HEK293 (cell line): Measurements from ENCODE around the gene MRPS27.

Source experiments
- EGR2 ChIP-seq: fragments of 450-650 bp; formaldehyde crosslinking; IDR thresholded peaks from 2 replicates; pipeline ENCODE4 v1.5.1; 2016; ENCODE audit warnings: low read depth, missing biosample characterization, missing genetic modification characterization
- GFI1B ChIP-seq: fragments of 450-650 bp; formaldehyde crosslinking; IDR thresholded peaks from 2 replicates; pipeline ENCODE4 v1.5.1; 2016; ENCODE audit warnings: missing biosample characterization, missing genetic modification characterization
- KLF17 ChIP-seq: fragments of 450-650 bp; formaldehyde crosslinking; IDR thresholded peaks from 2 replicates; pipeline ENCODE4 v1.5.1; 2016; ENCODE audit warnings: missing biosample characterization, missing genetic modification characterization
- KLF7 ChIP-seq: fragments of 450-650 bp; formaldehyde crosslinking; IDR thresholded peaks from 2 replicates; pipeline ENCODE4 v1.5.1; 2016; ENCODE audit warnings: missing biosample characterization, missing genetic modification characterization, borderline replicate concordance
- MYNN ChIP-seq: fragments of 450-650 bp; formaldehyde crosslinking; IDR thresholded peaks from 2 replicates; pipeline ENCODE4 v1.5.1; 2016; ENCODE audit warnings: missing biosample characterization, missing genetic modification characterization, borderline replicate concordance
- OSR2 ChIP-seq: fragments of 450-650 bp; formaldehyde crosslinking; IDR thresholded peaks from 2 replicates; pipeline ENCODE4 v1.5.1; 2016; ENCODE audit warnings: missing biosample characterization, missing genetic modification characterization
- OVOL3 ChIP-seq: fragments of 450-650 bp; formaldehyde crosslinking; IDR thresholded peaks from 2 replicates; pipeline ENCODE4 v1.5.1; 2016; ENCODE audit warnings: missing biosample characterization, missing genetic modification characterization
- WT1 ChIP-seq: fragments of 450-650 bp; formaldehyde crosslinking; IDR thresholded peaks from 2 replicates; pipeline ENCODE4 v1.5.1; 2016; ENCODE audit warnings: missing biosample characterization, missing genetic modification characterization
- ZBTB10 ChIP-seq: fragments of 450-650 bp; formaldehyde crosslinking; IDR thresholded peaks from 2 replicates; pipeline ENCODE4 v1.5.1; 2016; ENCODE audit warnings: missing biosample characterization, missing genetic modification characterization
- ZBTB49 ChIP-seq: fragments of 450-650 bp; formaldehyde crosslinking; IDR thresholded peaks from 2 replicates; pipeline ENCODE4 v1.5.1; 2016; ENCODE audit warnings: missing biosample characterization, missing genetic modification characterization, low read depth
- ZFP3 ChIP-seq: fragments of 450-650 bp; formaldehyde crosslinking; IDR thresholded peaks from 2 replicates; pipeline ENCODE4 v1.5.1; 2016; ENCODE audit warnings: low read depth, missing biosample characterization, missing genetic modification characterization
- ZFP69B ChIP-seq: fragments of 450-650 bp; formaldehyde crosslinking; IDR thresholded peaks from 2 replicates; pipeline ENCODE4 v1.5.1; 2016; ENCODE audit warnings: missing biosample characterization, missing genetic modification characterization
- ZNF155 ChIP-seq: fragments of 450-650 bp; formaldehyde crosslinking; IDR thresholded peaks from 2 replicates; pipeline ENCODE4 v1.5.1; 2016; ENCODE audit warnings: missing biosample characterization, missing genetic modification characterization
- ZNF362 ChIP-seq: fragments of 450-650 bp; formaldehyde crosslinking; IDR thresholded peaks from 2 replicates; pipeline ENCODE4 v1.5.1; 2016; ENCODE audit warnings: missing biosample characterization, missing genetic modification characterization
- ZNF48 ChIP-seq: fragments of 450-650 bp; formaldehyde crosslinking; IDR thresholded peaks from 2 replicates; pipeline ENCODE4 v1.5.1; 2016; ENCODE audit warnings: missing biosample characterization, missing genetic modification characterization
- ZNF561 ChIP-seq: fragments of 450-650 bp; IDR thresholded peaks from 2 replicates; pipeline ENCODE4 v1.5.1; 2018; ENCODE audit warnings: missing biosample characterization, missing genetic modification characterization, borderline replicate concordance
- ZNF664 ChIP-seq: fragments of 450-650 bp; formaldehyde crosslinking; IDR thresholded peaks from 2 replicates; pipeline ENCODE4 v1.5.1; 2016; ENCODE audit warnings: missing biosample characterization, missing genetic modification characterization
- ZSCAN5A ChIP-seq: fragments of 450-650 bp; formaldehyde crosslinking; IDR thresholded peaks from 2 replicates; pipeline ENCODE4 v1.5.1; 2016; ENCODE audit warnings: missing biosample characterization, missing genetic modification characterization
- TF ChIP-seq, protein P1 (sequence below): fragments of 450-650 bp; formaldehyde crosslinking; IDR thresholded peaks from 2 replicates; pipeline ENCODE4 v1.5.1; 2016; ENCODE audit warnings: missing biosample characterization, missing genetic modification characterization
- TF ChIP-seq, protein P2 (sequence below): fragments of 450-650 bp; formaldehyde crosslinking; IDR thresholded peaks from 2 replicates; pipeline ENCODE4 v1.5.1; 2017; ENCODE audit warnings: missing biosample characterization, missing genetic modification characterization
- TF ChIP-seq, protein P3 (sequence below): fragments of 450-650 bp; formaldehyde crosslinking; IDR thresholded peaks from 2 replicates; pipeline ENCODE4 v1.5.1; 2017; ENCODE audit warnings: missing biosample characterization, missing genetic modification characterization

The MRPS27 gene

DNA sequence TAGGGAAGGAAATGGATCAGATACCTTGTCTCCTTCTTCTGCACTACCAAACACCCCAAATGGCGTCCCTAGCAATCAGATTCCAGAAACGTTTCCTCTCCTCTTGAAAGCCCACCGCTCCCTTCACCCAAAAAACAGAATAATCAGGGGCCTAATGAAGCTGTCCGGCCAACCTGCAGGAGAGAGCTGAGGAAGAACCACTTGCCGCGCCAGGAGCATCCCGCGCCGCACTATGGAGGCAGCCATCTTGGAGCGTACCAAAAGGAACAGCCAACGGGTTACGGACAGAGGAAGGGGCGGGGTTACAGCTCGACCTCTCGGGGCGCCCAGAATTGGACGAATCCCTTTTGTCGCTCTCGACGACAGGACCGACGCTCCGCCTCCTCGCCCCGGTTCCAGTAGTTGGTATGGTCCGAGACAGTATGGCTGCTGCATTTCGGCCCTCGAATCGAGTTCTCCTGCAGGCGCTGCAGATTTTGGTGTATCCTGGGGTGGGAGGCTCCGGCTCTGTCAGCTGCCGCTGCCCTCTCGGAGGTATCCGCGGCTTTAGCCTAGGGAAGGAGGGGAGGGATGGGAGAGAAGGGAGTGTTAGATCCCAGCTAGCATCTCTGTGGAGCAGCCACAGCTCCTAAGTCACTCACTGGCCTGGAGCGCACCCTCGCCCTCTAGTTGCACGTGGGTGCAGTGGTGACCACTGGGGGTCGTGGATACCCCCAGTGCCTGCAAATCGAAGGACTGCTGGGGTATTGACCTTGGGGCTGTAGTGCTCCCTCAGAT lies at the start of gene MRPS27, which contains the start of gene PTCD2 (continued):
- TF ChIP-seq, protein P1, sequence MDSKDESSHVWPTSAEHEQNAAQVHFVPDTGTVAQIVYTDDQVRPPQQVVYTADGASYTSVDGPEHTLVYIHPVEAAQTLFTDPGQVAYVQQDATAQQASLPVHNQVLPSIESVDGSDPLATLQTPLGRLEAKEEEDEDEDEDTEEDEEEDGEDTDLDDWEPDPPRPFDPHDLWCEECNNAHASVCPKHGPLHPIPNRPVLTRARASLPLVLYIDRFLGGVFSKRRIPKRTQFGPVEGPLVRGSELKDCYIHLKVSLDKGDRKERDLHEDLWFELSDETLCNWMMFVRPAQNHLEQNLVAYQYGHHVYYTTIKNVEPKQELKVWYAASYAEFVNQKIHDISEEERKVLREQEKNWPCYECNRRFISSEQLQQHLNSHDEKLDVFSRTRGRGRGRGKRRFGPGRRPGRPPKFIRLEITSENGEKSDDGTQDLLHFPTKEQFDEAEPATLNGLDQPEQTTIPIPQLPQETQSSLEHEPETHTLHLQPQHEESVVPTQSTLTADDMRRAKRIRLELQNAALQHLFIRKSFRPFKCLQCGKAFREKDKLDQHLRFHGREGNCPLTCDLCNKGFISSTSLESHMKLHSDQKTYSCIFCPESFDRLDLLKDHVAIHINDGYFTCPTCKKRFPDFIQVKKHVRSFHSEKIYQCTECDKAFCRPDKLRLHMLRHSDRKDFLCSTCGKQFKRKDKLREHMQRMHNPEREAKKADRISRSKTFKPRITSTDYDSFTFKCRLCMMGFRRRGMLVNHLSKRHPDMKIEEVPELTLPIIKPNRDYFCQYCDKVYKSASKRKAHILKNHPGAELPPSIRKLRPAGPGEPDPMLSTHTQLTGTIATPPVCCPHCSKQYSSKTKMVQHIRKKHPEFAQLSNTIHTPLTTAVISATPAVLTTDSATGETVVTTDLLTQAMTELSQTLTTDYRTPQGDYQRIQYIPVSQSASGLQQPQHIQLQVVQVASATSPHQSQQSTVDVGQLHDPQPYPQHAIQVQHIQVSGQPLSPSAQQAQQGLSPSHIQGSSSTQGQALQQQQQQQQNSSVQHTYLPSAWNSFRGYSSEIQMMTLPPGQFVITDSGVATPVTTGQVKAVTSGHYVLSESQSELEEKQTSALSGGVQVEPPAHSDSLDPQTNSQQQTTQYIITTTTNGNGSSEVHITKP = peak; percentile 99
- no peak for TF ChIP-seq KLF7 (tag by site-specific recombination)
- TF ChIP-seq ZNF155 = no peak
- TF ChIP-seq ZBTB10 = 0 out of 2 replicates have a peak, but pooled peaks have one; percentile 30
- no peak for TF ChIP-seq ZNF48
- TF ChIP-seq EGR2 = peak; percentile 2; the same call in 1 of the 2 replicates
- TF ChIP-seq OVOL3 (tag by site-specific recombination) = no peak
- no peak; the same call in 1 of the 2 replicates for TF ChIP-seq WT1 (tag by site-specific recombination)
- TF ChIP-seq ZFP69B = no peak; the same call in 1 of the 2 replicates
- no peak for TF ChIP-seq ZSCAN5A
- TF ChIP-seq OSR2 (tag by site-specific recombination) = no peak
- TF ChIP-seq, protein P2, sequence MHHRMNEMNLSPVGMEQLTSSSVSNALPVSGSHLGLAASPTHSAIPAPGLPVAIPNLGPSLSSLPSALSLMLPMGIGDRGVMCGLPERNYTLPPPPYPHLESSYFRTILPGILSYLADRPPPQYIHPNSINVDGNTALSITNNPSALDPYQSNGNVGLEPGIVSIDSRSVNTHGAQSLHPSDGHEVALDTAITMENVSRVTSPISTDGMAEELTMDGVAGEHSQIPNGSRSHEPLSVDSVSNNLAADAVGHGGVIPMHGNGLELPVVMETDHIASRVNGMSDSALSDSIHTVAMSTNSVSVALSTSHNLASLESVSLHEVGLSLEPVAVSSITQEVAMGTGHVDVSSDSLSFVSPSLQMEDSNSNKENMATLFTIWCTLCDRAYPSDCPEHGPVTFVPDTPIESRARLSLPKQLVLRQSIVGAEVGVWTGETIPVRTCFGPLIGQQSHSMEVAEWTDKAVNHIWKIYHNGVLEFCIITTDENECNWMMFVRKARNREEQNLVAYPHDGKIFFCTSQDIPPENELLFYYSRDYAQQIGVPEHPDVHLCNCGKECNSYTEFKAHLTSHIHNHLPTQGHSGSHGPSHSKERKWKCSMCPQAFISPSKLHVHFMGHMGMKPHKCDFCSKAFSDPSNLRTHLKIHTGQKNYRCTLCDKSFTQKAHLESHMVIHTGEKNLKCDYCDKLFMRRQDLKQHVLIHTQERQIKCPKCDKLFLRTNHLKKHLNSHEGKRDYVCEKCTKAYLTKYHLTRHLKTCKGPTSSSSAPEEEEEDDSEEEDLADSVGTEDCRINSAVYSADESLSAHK = no peak
- no peak for TF ChIP-seq ZNF664 (tag by site-specific recombination)
- TF ChIP-seq ZBTB49 = no peak
- TF ChIP-seq ZNF362 = no peak
- TF ChIP-seq KLF17 (tag by site-specific recombination) = peak; percentile 21; the same call in 1 of the 2 replicates
- TF ChIP-seq ZFP3 (tag by site-specific recombination) = no peak
- TF ChIP-seq GFI1B = no peak
- no peak for TF ChIP-seq MYNN (tag by site-specific recombination)
- peak; percentile 71; the same call in 1 of the 2 replicates for TF ChIP-seq ZNF561
- TF ChIP-seq, protein P3, sequence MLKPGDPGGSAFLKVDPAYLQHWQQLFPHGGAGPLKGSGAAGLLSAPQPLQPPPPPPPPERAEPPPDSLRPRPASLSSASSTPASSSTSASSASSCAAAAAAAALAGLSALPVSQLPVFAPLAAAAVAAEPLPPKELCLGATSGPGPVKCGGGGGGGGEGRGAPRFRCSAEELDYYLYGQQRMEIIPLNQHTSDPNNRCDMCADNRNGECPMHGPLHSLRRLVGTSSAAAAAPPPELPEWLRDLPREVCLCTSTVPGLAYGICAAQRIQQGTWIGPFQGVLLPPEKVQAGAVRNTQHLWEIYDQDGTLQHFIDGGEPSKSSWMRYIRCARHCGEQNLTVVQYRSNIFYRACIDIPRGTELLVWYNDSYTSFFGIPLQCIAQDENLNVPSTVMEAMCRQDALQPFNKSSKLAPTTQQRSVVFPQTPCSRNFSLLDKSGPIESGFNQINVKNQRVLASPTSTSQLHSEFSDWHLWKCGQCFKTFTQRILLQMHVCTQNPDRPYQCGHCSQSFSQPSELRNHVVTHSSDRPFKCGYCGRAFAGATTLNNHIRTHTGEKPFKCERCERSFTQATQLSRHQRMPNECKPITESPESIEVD (tag by site-specific recombination) = no peak
